ENCODE results near the gene STRBP.
"Not testable (repeated sequence)": the region's sequence is repeated elsewhere in the genome, so short reads cannot be mapped to it uniquely, and the experiment has no call there.

The STRBP gene

GRCh38 chr9:123255718-123256117, 12.7 kb downstream of the STRBP start:
- Histone ChIP-seq H4K8ac (ENCODE audit: low read depth, low read length) (no peak overlapping the region), H3K18ac (ENCODE audit: low read length) (no peak overlapping the region), H2BK5ac (ENCODE audit: low read length) (no peak overlapping the region), H3K4me2 (ENCODE audit: low read length) (no peak overlapping the region), H3K4me1 (ENCODE audit: control insufficient read depth, low read depth, low read length) (no peaks in the 10 kb centered on the region), H3K9ac (ENCODE audit: low read length) (no peak overlapping the region), H3K23ac (ENCODE audit: low read length) (no peak overlapping the region), H3K27me3 (ENCODE audit: insufficient read depth, low read length, poor library complexity) (no peaks in the 10 kb centered on the region), H2BK120ac (ENCODE audit: low read depth, low read length) (no peak overlapping the region), H3K79me2 (ENCODE audit: control insufficient read depth, insufficient read depth, low read length) (peaks cover 17% of the 10 kb centered on the region), H3K27ac (ENCODE audit: low read depth, low read length) (no peak overlapping the region), H3K4me3 (ENCODE audit: low read length) (no peak overlapping the region), H3K36me3 (ENCODE audit: control insufficient read depth, insufficient read depth, low read length) (no peaks in the 10 kb centered on the region), H3K79me1 (ENCODE audit: low read length) (peaks cover 10% of the 10 kb centered on the region), H3K56ac (ENCODE audit: low read length) (no peak overlapping the region), H4K5ac (ENCODE audit: low read length) (no peak overlapping the region), H2BK15ac (replicated peaks; ENCODE audit: low read depth) (no peak overlapping the region), H2AK5ac (ENCODE audit: low read length) (no peak overlapping the region), H3K4ac (ENCODE audit: low read depth, low read length) (no peak overlapping the region)
- WGBS (ENCODE audit: extremely low coverage, insufficient coverage, low lambda C conversion rate) = no CpG with 5 or more reads among the region's 3 CpGs
- DNase-seq = no peak

- Histone ChIP-seq H3K27me3 (ENCODE audit: insufficient read depth, low read length, poor library complexity) (no peaks in the 10 kb centered on the region), H3K4me2 (ENCODE audit: low read length) (no peak overlapping the region), H3K23ac (ENCODE audit: low read length) (no peak overlapping the region), H3K36me3 (ENCODE audit: control insufficient read depth, insufficient read depth, low read length) (no peaks in the 10 kb centered on the region), H3K4me3 (ENCODE audit: low read length) (no peak overlapping the region), H2AK5ac (ENCODE audit: low read length) (no peak overlapping the region), H3K9ac (ENCODE audit: low read length) (no peak overlapping the region), H2BK5ac (ENCODE audit: low read length) (no peak overlapping the region), H4K5ac (ENCODE audit: low read length) (no peak overlapping the region), H3K27ac (ENCODE audit: low read depth, low read length) (no peak overlapping the region), H3K4me1 (ENCODE audit: control insufficient read depth, low read depth, low read length) (no peaks in the 10 kb centered on the region), H3K18ac (ENCODE audit: low read length) (no peak overlapping the region), H4K8ac (ENCODE audit: low read depth, low read length) (no peak overlapping the region), H3K79me1 (ENCODE audit: low read length) (peaks cover 9% of the 10 kb centered on the region), H3K56ac (ENCODE audit: low read length) (no peak overlapping the region), H2BK120ac (ENCODE audit: low read depth, low read length) (no peak overlapping the region), H2BK15ac (replicated peaks; ENCODE audit: low read depth) (no peak overlapping the region), H3K4ac (ENCODE audit: low read depth, low read length) (no peak overlapping the region), H3K79me2 (ENCODE audit: control insufficient read depth, insufficient read depth, low read length) (peaks cover 14% of the 10 kb centered on the region)
- no CpG with 5 or more reads among the region's 1 CpG for WGBS (ENCODE audit: extremely low coverage, insufficient coverage, low lambda C conversion rate)
- no peak for DNase-seq
Measured at GRCh38 chr9:123253204-123253603, 15.2 kb downstream of the STRBP start.

GRCh38 chr9:123251741-123252140, 16.6 kb downstream of the STRBP start:
- H3K79me2 ChIP-seq (ENCODE audit: control insufficient read depth, insufficient read depth, low read length) = peaks cover 9% of the 10 kb centered on the region
- no peak overlapping the region for H3K4ac ChIP-seq (ENCODE audit: low read depth, low read length)
- H4K5ac ChIP-seq (ENCODE audit: low read length) = no peak overlapping the region
- H3K27ac ChIP-seq (ENCODE audit: low read depth, low read length) = no peak overlapping the region
- H3K4me1 ChIP-seq (ENCODE audit: control insufficient read depth, low read depth, low read length) = no peaks in the 10 kb centered on the region
- no peak overlapping the region for H2AK5ac ChIP-seq (ENCODE audit: low read length)
- H3K9ac ChIP-seq (ENCODE audit: low read length) = no peak overlapping the region
- H3K4me3 ChIP-seq (ENCODE audit: low read length) = no peak overlapping the region
- no peak overlapping the region for H3K23ac ChIP-seq (ENCODE audit: low read length)
- WGBS (ENCODE audit: extremely low coverage, insufficient coverage, low lambda C conversion rate) = no CpG with 5 or more reads among the region's 1 CpG
- no peak overlapping the region for H3K4me2 ChIP-seq (ENCODE audit: low read length)
- H3K27me3 ChIP-seq (ENCODE audit: insufficient read depth, low read length, poor library complexity) = no peaks in the 10 kb centered on the region
- no peak overlapping the region for H3K56ac ChIP-seq (ENCODE audit: low read length)
- H3K79me1 ChIP-seq (ENCODE audit: low read length) = peaks cover 9% of the 10 kb centered on the region
- H4K8ac ChIP-seq (ENCODE audit: low read depth, low read length) = no peak overlapping the region
- no peaks in the 10 kb centered on the region for H3K36me3 ChIP-seq (ENCODE audit: control insufficient read depth, insufficient read depth, low read length)
- no peak overlapping the region for H2BK120ac ChIP-seq (ENCODE audit: low read depth, low read length)
- DNase-seq = no peak
- H2BK5ac ChIP-seq (ENCODE audit: low read length) = no peak overlapping the region
- no peak overlapping the region for H3K18ac ChIP-seq (ENCODE audit: low read length)
- H2BK15ac ChIP-seq (replicated peaks; ENCODE audit: low read depth) = no peak overlapping the region

- Histone ChIP-seq H3K4ac (ENCODE audit: low read depth, low read length) (no peak overlapping the region), H3K79me2 (ENCODE audit: control insufficient read depth, insufficient read depth, low read length) (peaks cover 6% of the 10 kb centered on the region), H2BK15ac (replicated peaks; ENCODE audit: low read depth) (no peak overlapping the region), H2BK5ac (ENCODE audit: low read length) (no peak overlapping the region), H3K23ac (ENCODE audit: low read length) (no peak overlapping the region), H3K36me3 (ENCODE audit: control insufficient read depth, insufficient read depth, low read length) (no peaks in the 10 kb centered on the region), H3K4me3 (ENCODE audit: low read length) (no peak overlapping the region), H3K79me1 (ENCODE audit: low read length) (peaks cover 7% of the 10 kb centered on the region), H3K18ac (ENCODE audit: low read length) (no peak overlapping the region), H3K9ac (ENCODE audit: low read length) (no peak overlapping the region), H4K5ac (ENCODE audit: low read length) (no peak overlapping the region), H4K8ac (ENCODE audit: low read depth, low read length) (no peak overlapping the region), H3K27ac (ENCODE audit: low read depth, low read length) (no peak overlapping the region), H3K56ac (ENCODE audit: low read length) (no peak overlapping the region), H2AK5ac (ENCODE audit: low read length) (no peak overlapping the region), H3K4me2 (ENCODE audit: low read length) (no peak overlapping the region), H2BK120ac (ENCODE audit: low read depth, low read length) (no peak overlapping the region), H3K27me3 (ENCODE audit: insufficient read depth, low read length, poor library complexity) (no peaks in the 10 kb centered on the region), H3K4me1 (ENCODE audit: control insufficient read depth, low read depth, low read length) (no peaks in the 10 kb centered on the region)
- DNase-seq = no peak
- no CpG with 5 or more reads among the region's 1 CpG for WGBS (ENCODE audit: extremely low coverage, insufficient coverage, low lambda C conversion rate)
Measured at GRCh38 chr9:123251324-123251723, 17.1 kb downstream of the STRBP start.

- no CpG with 5 or more reads among the region's 1 CpG for WGBS (ENCODE audit: extremely low coverage, insufficient coverage, low lambda C conversion rate)
- no peak overlapping the region for H3K18ac ChIP-seq (ENCODE audit: low read length)
- no peak overlapping the region for H3K4ac ChIP-seq (ENCODE audit: low read depth, low read length)
- no peak overlapping the region for H3K27ac ChIP-seq (ENCODE audit: low read depth, low read length)
- peaks cover 6% of the 10 kb centered on the region for H3K79me2 ChIP-seq (ENCODE audit: control insufficient read depth, insufficient read depth, low read length)
- no peak overlapping the region for H2AK5ac ChIP-seq (ENCODE audit: low read length)
- H3K27me3 ChIP-seq (ENCODE audit: insufficient read depth, low read length, poor library complexity) = no peaks in the 10 kb centered on the region
- no peak overlapping the region for H3K56ac ChIP-seq (ENCODE audit: low read length)
- no peak overlapping the region for H3K23ac ChIP-seq (ENCODE audit: low read length)
- no peak overlapping the region for H4K8ac ChIP-seq (ENCODE audit: low read depth, low read length)
- no peaks in the 10 kb centered on the region for H3K36me3 ChIP-seq (ENCODE audit: control insufficient read depth, insufficient read depth, low read length)
- H3K4me2 ChIP-seq (ENCODE audit: low read length) = no peak overlapping the region
- no peak overlapping the region for H2BK15ac ChIP-seq (replicated peaks; ENCODE audit: low read depth)
- H2BK5ac ChIP-seq (ENCODE audit: low read length) = no peak overlapping the region
- peaks cover 7% of the 10 kb centered on the region for H3K79me1 ChIP-seq (ENCODE audit: low read length)
- H2BK120ac ChIP-seq (ENCODE audit: low read depth, low read length) = no peak overlapping the region
- no peak overlapping the region for H3K4me3 ChIP-seq (ENCODE audit: low read length)
- no peak overlapping the region for H4K5ac ChIP-seq (ENCODE audit: low read length)
- H3K9ac ChIP-seq (ENCODE audit: low read length) = no peak overlapping the region
- H3K4me1 ChIP-seq (ENCODE audit: control insufficient read depth, low read depth, low read length) = no peaks in the 10 kb centered on the region
- DNase-seq = no peak
Measured at GRCh38 chr9:123250504-123250903, 17.9 kb downstream of the STRBP start.

- H3K36me3 ChIP-seq (ENCODE audit: control insufficient read depth, insufficient read depth, low read length); H3K56ac ChIP-seq (ENCODE audit: low read length); H3K4me3 ChIP-seq (ENCODE audit: low read length); H4K5ac ChIP-seq (ENCODE audit: low read length); H4K8ac ChIP-seq (ENCODE audit: low read depth, low read length); H2BK120ac ChIP-seq (ENCODE audit: low read depth, low read length); H3K79me1 ChIP-seq (ENCODE audit: low read length); H3K27me3 ChIP-seq (ENCODE audit: insufficient read depth, low read length, poor library complexity); H3K79me2 ChIP-seq (ENCODE audit: control insufficient read depth, insufficient read depth, low read length); DNase-seq; H2AK5ac ChIP-seq (ENCODE audit: low read length); H3K4ac ChIP-seq (ENCODE audit: low read depth, low read length); H2BK15ac ChIP-seq (replicated peaks; ENCODE audit: low read depth); H3K27ac ChIP-seq (ENCODE audit: low read depth, low read length); H3K23ac ChIP-seq (ENCODE audit: low read length); H3K9ac ChIP-seq (ENCODE audit: low read length); H3K4me1 ChIP-seq (ENCODE audit: control insufficient read depth, low read depth, low read length); H3K18ac ChIP-seq (ENCODE audit: low read length); H3K4me2 ChIP-seq (ENCODE audit: low read length); H2BK5ac ChIP-seq (ENCODE audit: low read length): not testable (repeated sequence)
- WGBS (ENCODE audit: extremely low coverage, insufficient coverage, low lambda C conversion rate) = no CpG with 5 or more reads among the region's 4 CpGs
Measured at GRCh38 chr9:123249162-123249561, 19.2 kb downstream of the STRBP start.

Measured in mesendoderm (in vitro differentiated cells).